ENCODE measurements around the gene TIMM29.

TIMM29 gene

GRCh38 chr19:10921910-10922637 is 6.5 kb upstream of the TIMM29 start:
- TF ChIP-seq CTCF (IDR thresholded peaks at IDR 0.05; ENCODE audit: low read depth, low read length, missing control alignments) = no peak
- in situ Hi-C loops (cut with HindIII; ENCODE audit: low sequenced_read_pairs) = no loop called here
- DNase-seq (ENCODE audit: low read depth) = no peak
- H3K4me3 ChIP-seq (ENCODE audit: low read depth, low read length) = no peak overlapping the region

- DNase-seq (ENCODE audit: low read depth) = no peak
- no peak for TF ChIP-seq CTCF (IDR thresholded peaks at IDR 0.05; ENCODE audit: low read depth, low read length, missing control alignments)
- in situ Hi-C loops (cut with HindIII; ENCODE audit: low sequenced_read_pairs) = no loop called here
- no peak overlapping the region for H3K4me3 ChIP-seq (ENCODE audit: low read depth, low read length)
Observed at GRCh38 chr19:10922638-10923014, 6.0 kb upstream of the TIMM29 start.

DNA sequence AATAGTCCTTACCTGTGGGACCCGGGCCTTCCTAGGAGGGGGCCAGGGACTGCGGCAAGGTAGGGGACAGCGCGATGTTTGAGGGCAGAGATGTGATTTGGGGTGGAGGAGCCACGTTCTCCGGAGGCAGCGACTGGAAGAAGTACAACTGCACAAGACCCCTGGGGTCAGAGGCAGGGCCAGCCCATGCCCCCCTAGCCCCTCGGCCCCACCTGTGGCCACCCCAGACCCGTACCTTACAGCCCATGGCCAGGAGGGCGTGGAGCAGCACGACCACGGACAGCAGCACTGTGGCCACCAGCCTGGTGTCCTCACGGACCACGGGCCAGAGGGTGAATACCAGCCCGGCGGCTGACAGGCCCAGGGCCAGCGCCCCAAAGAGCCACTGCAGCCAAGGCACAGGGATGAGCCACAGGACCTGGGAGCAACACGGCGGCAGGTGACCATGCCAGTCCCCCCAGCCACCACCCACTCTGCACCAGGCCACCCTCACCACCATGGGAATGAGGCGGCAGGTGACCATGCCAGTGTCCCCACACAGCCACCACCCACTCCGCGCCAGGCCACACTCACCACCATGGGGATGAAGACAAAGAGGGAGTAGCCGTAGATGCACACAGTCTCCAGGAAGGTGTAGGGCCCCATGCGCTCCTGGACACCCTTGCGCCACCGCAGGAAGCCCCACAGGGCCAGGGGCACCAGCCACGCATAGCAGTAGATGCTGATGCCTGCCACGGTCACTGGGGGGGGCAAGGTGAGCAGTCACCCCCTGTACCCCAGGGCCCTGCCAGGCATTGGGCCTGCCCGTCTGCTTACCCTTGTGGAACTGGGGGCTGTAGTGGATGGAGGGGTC is 5.1 kb upstream of the TIMM29 start:
- TF ChIP-seq CTCF (IDR thresholded peaks at IDR 0.05; ENCODE audit: low read depth, low read length, missing control alignments) = no peak
- no peak for DNase-seq (ENCODE audit: low read depth)
- in situ Hi-C loops (cut with HindIII; ENCODE audit: low sequenced_read_pairs) = no loop called here
- H3K4me3 ChIP-seq (ENCODE audit: low read depth, low read length) = no peak overlapping the region

- no peak for DNase-seq (ENCODE audit: low read depth)
- TF ChIP-seq CTCF (IDR thresholded peaks at IDR 0.05; ENCODE audit: low read depth, low read length, missing control alignments) = no peak
- in situ Hi-C loops (cut with HindIII; ENCODE audit: low sequenced_read_pairs) = no loop called here
- H3K4me3 ChIP-seq (ENCODE audit: low read depth, low read length) = no peak overlapping the region
Observed at GRCh38 chr19:10924597-10924996, 4.0 kb upstream of the TIMM29 start.

GRCh38 chr19:10927730-10928562 is 665 bp upstream of the TIMM29 start:
- peak overlapping the region; percentile 88 for H3K4me3 ChIP-seq (ENCODE audit: low read depth, low read length)
- DNase-seq (ENCODE audit: low read depth) = no peak
- in situ Hi-C loops (cut with HindIII; ENCODE audit: low sequenced_read_pairs) = no loop called here
- TF ChIP-seq CTCF (IDR thresholded peaks at IDR 0.05; ENCODE audit: low read depth, low read length, missing control alignments) = no peak

GRCh38 chr19:10929402-10929794 is 787 bp downstream of the TIMM29 start:
- DNase-seq (ENCODE audit: low read depth) = no peak
- H3K4me3 ChIP-seq (ENCODE audit: low read depth, low read length) = peak overlapping the region; percentile 88
- TF ChIP-seq CTCF (IDR thresholded peaks at IDR 0.05; ENCODE audit: low read depth, low read length, missing control alignments) = no peak
- in situ Hi-C loops (cut with HindIII; ENCODE audit: low sequenced_read_pairs) = no loop called here

Measured in astrocyte of the cerebellum (primary cell).